ENCODE results near the gene ZNF615.
"Not testable (repeated sequence)": the region's sequence is repeated elsewhere in the genome, so short reads cannot be mapped to it uniquely, and the experiment has no call there.

Gene ZNF615

DNA sequence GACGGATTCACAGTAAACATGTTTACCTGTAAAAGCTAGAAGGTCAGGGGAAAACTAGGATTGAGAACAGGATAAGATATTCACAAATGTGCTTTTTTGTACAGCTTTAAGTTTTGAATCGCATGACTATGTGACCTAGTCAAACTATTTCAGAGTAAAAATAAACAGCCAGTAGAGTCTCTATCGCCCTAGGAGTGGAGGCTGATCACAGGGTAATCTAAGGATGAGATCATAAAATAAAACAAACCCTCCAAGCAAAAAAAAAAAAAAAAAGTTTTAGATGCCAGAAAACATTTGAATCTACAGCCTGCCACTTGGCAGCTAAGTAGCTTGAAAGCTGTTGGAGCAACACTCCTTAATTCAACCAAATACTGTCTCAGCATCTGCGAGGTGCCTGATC, 48.2 kb downstream of the ZNF615 start:
- DNase-seq (ENCODE audit: extremely low spot score): no peak
- POLR2A ChIA-PET: no interaction called here
- CTCF ChIA-PET: no interaction called here
- TF ChIP-seq CTCF (IDR thresholded peaks at IDR 0.05; ENCODE audit: control extremely low read depth, extremely low read depth, low read depth, missing control alignments): no peak

GRCh38 chr19:51957846-51958245, 50.2 kb downstream of the ZNF615 start:
- CTCF ChIA-PET; POLR2A ChIA-PET; DNase-seq (ENCODE audit: extremely low spot score): not testable (repeated sequence)

DNA sequence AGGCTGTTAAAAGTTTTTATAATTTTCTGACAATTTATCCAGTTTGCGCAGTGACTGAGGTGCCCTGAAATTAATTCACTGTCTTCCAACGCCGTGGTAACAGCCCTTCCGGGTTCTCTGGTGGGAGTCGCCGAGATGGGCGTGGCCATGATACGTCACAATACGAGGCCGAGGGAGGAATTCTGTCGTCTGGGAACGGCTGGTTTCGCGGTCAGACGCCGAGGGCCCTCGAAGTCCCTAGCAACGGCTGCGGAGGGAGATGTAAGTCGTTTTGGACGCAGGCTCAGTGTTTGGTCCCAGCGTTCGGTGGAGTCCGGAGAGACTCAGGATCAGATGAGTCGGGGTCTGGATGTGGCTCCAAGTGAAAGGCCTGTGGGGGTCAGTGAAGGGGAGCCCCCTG, 59.0 kb downstream of the ZNF615 start:
- no peak for TF ChIP-seq CTCF (IDR thresholded peaks at IDR 0.05; ENCODE audit: control extremely low read depth, extremely low read depth, low read depth, missing control alignments)
- POLR2A ChIA-PET: no interaction called here
- DNase-seq (ENCODE audit: extremely low spot score): no peak
- CTCF ChIA-PET: no interaction called here

DNA sequence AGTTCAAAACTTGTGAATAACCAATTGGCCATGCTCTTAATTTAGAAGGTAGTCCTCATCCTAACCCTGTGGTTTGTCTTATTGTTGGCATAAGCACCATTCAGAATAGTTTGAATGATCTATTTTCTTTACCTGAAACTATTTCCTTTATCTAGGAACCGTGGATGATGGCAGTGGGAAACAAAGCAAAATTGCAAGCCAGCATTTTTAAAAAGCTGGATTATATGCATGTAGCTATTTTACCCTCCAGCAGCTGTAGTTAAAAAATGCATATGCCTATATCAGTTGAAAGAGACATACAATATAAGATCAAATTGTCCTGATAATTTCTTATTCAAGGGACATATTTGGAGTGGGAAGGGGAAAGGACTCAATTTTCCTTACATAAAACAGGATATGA, 61.4 kb downstream of the ZNF615 start:
- ChIA-PET CTCF (no interaction called here), POLR2A (no interaction called here)
- no peak for DNase-seq (ENCODE audit: extremely low spot score)
- TF ChIP-seq CTCF (IDR thresholded peaks at IDR 0.05; ENCODE audit: control extremely low read depth, extremely low read depth, low read depth, missing control alignments): no peak

DNA sequence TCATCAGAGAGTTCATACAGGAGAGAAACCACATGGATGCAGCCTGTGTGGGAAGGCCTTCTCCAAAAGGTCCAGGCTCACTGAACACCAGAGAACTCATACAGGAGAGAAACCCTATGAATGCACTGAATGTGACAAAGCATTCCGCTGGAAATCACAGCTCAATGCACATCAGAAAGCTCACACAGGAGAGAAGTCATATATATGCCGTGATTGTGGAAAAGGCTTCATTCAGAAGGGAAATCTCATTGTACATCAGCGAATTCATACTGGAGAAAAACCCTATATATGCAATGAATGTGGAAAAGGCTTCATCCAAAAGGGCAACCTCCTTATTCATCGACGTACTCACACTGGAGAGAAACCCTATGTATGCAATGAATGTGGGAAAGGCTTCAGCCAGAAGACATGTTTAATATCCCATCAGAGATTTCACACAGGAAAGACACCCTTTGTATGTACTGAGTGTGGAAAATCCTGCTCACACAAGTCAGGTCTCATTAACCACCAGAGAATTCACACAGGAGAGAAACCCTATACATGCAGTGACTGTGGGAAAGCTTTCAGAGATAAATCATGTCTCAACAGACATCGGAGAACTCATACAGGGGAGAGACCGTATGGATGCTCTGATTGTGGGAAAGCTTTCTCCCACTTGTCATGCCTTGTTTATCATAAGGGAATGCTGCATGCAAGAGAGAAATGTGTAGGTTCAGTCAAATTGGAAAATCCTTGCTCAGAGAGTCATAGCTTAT, 63.0 kb downstream of the ZNF615 start:
- no peak for DNase-seq (ENCODE audit: extremely low spot score)
- ChIA-PET POLR2A (no interaction called here), CTCF (no interaction called here)
- TF ChIP-seq CTCF (IDR thresholded peaks at IDR 0.05; ENCODE audit: control extremely low read depth, extremely low read depth, low read depth, missing control alignments): no peak

Measured in GM10248 (cell line).